Measurements from ENCODE around the gene CCDC148.

- TF ChIP-seq POLR2A (IDR thresholded peaks at IDR 0.05; ENCODE audit: low read length) (no peak), GATA1 (IDR thresholded peaks at IDR 0.05; ENCODE audit: low read depth, low read length) (no peak)
Measured at GRCh38 chr2:158405341-158405740, 51.2 kb downstream of the CCDC148 start.

Measured in erythroblast (primary cell).